GM20431 (cell line): ENCODE data around the gene ACAP1.

Source experiments
- in situ Hi-C: fragments of 300-500 bp; cut with MseI, MboI; formaldehyde crosslinking; loops from one replicate; pipeline ENCODE4 v1.15.0; 2020; ENCODE audit warnings: low sequenced_read_pairs; ENCODE audit not compliant: unreplicated experiment

The ACAP1 gene

DNA sequence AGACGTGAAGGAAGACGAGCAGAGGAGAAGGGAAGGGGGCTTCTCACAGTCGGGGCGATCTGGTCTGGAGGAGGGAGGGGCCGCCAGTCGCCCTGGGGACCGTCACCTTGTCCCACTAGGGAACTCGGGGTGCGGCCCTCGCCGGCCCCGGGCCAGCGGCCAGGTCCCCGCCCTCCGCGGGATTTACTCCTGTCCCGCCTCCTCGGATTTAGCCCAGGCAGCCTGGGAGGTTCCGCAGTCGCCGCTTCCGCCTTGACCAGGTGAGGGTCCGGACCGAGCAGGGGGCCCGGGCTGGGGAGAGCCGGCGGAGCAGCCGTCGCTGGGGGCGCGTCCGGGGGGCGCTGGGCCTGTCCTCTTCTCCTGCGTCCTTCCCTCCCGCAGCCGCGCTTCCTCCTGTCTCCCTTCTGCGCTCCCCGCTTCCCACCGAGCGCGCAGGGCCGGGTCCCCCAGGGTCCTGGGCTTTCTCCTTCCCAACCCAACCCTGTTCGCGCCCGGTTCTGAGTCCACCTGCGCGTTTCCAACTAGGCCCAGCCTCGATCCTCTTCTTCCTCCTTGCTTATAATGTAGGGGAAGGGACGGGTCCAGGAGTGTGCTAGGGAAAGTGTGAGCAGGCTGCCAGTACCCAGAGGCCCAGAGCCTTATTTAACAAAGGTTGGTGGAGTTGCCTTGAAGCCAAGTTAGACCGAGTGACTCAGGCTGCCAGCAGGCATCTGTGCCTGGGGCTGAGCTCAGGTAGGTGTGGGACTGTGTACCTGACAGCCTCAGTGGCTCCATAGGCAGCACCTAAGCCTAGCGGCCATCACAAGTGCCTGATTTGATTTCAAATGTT is 44.7 kb downstream of the ACAP1 start, which contains the start of gene TNK1:
Gene TNK1, plus strand, starts transcription at position 235 of the 829 bp plus-strand sequence. CDS start 1,838 bp downstream, outside the sequence.
- in situ Hi-C loops = no loop called here

DNA sequence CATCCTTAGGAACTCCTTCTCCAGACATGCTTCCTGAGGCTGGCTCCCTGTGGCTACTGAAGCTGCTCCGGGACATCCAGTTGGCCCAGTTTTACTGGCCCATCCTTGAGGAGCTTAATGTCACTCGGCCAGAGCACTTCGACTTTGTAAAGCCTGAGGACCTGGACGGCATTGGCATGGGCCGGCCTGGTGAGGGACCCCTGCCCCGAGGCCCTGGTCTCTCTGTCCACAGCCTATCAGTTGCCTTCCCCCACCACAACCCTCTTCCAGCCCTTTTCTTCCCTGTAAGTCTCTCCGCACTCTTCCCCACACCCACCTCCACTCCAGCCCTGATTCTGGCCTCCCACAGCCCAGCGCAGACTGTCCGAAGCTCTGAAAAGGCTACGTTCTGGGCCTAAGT is 46.6 kb downstream of the ACAP1 start:
- in situ Hi-C loops = no loop called here

DNA sequence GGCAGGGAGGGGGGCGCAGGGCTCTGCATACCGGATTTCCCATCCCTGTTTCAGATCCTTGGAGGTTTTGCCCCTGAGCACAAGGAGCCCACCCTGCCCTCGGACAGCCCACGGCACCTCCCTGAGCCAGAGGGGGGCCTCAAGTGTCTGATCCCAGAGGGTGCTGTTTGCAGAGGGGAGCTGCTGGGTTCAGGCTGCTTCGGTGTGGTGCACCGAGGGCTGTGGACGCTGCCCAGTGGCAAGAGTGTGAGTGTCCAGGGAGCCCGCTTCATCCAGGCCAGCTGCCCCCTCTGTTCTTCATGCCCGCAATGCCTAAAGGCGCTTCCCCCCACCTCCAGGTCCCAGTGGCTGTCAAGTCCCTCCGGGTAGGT is 47.0 kb downstream of the ACAP1 start:
- in situ Hi-C loops = no loop called here

DNA sequence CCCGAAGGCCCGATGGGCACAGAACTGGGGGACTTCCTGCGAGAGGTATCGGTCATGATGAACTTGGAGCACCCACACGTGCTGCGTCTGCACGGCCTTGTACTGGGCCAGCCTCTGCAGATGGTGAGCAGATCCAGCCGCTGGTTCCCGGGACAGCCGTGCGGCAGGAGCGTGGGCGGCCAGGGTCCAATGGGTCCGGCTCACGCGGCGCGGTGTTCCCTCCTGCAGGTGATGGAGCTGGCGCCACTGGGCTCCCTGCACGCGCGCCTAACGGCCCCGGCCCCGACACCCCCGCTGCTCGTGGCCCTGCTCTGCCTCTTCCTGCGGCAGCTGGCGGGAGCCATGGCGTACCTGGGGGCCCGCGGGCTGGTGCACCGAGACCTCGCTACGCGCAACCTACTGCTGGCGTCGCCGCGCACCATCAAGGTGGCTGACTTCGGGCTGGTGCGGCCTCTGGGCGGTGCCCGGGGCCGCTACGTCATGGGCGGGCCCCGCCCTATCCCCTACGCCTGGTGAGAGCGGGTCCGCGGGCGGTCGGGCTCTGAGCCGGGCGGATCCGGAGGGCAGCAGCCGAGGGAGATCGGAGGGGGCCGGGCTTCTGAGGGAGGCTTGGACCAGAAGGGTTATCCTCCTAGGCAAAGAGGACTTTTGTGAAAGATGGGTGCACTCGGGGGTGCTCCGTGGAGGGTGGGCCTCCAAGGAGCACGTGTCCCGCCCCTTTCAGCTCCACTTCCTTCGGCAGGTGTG is 47.6 kb downstream of the ACAP1 start:
- in situ Hi-C loops = no loop called here

DNA sequence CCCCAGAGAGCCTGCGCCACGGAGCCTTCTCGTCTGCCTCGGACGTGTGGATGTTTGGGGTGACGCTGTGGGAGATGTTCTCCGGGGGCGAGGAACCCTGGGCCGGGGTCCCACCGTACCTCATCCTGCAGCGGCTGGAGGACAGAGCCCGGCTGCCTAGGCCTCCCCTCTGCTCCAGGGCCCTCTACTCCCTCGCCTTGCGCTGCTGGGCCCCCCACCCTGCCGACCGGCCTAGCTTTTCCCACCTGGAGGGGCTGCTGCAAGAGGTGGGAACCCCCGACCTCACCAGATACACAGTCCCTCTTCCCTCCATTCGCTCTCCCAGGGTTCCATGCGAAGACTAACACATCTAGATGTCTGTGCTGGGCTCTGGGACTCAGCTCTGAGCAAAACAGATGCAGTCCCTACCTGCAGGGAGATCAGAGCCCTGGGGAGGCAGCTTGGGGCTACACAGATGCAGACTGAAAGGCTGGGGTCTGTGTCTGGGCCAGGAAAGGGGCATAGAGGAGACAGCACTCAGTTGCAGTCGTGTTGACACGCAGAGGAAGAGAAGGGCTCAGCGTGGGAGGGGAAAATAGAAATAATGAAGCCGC is 48.3 kb downstream of the ACAP1 start:
- in situ Hi-C loops = no loop called here

DNA sequence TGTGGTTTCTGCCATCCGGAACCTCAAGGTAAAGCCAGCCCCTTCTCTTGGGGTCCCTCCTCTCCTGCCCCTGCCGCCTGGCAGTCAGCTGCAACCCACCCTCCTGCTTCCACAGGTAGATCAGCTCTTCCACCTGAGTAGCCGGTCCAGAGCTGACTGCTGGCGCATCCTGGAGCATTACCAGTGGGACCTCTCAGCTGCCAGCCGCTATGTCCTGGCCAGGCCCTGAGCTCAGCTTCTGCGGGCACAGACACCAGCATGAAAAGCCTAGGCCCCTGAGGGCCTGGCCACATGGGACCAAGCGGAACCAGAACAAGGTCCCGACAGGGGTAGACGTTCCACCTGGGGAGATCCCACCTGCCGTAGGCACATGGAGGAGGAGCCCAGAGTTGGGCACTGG is 52.5 kb downstream of the ACAP1 start:
- in situ Hi-C loops = no loop called here

DNA sequence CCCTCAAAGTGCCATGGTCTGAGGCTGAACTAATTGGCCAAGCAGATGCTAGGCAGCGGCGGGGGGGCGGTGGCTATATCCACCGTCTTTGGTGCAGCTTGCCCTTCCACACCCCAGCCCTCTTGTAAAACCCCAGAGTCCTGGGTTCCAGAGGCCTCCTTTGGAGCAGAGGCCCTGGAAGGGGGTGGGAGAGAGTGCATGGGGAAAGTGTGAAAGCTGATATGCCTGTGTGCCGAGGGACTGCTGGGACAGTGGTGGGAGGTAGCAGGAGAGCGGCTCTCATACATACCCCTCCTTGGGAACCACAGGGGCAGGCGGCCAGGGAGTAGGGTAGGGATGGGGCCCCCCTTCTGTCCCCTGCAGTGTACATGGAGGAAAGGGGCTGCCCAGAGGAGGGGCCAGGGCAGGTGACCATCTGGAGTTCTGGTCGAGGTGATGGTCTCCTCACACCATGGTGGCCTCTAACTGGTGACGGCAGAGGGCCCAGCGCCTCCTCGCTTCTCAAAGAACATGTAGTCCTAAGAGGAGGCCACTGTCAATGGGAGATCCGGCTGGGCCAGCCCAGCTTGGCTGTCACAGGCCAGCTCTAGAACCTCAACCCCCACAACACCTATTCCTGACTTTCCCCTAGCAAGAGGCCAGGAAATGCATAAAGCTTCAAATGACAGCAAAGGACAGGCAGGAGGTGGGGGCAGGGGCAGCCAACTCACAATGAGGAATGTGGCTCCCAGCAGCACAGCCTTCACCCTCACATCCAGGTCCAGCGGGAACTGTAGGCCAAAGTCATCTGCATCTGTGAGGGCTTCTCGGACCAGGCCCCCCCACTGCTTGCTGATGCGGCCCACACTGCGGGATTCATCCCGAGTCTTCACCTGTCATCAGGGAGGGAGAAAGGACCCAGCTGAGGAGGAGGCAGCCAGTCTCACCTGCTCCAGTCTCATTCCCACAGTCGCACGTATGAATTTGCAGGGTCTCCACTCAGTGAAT is 53.9 kb downstream of the ACAP1 start:
- in situ Hi-C loops = no loop called here

DNA sequence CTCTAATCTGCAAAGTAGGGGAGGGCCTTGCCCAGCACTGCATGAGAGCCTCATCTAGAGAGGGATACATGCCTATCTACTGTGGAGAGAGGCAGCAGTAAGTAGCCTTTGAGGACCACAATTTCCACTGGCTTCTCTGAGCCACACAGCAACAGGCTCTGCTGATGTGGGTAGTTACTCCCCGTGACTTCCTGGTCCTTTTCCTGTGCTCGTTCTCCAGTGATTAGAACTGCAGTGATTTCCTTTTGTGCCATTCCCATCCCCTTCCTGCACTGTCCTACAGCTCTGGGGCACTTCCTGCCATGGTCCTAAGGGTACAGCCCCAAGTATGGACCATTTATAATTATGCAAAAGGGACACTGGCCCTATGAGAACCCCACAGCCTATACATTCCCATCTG is 55.0 kb downstream of the ACAP1 start:
- in situ Hi-C loops = no loop called here

DNA sequence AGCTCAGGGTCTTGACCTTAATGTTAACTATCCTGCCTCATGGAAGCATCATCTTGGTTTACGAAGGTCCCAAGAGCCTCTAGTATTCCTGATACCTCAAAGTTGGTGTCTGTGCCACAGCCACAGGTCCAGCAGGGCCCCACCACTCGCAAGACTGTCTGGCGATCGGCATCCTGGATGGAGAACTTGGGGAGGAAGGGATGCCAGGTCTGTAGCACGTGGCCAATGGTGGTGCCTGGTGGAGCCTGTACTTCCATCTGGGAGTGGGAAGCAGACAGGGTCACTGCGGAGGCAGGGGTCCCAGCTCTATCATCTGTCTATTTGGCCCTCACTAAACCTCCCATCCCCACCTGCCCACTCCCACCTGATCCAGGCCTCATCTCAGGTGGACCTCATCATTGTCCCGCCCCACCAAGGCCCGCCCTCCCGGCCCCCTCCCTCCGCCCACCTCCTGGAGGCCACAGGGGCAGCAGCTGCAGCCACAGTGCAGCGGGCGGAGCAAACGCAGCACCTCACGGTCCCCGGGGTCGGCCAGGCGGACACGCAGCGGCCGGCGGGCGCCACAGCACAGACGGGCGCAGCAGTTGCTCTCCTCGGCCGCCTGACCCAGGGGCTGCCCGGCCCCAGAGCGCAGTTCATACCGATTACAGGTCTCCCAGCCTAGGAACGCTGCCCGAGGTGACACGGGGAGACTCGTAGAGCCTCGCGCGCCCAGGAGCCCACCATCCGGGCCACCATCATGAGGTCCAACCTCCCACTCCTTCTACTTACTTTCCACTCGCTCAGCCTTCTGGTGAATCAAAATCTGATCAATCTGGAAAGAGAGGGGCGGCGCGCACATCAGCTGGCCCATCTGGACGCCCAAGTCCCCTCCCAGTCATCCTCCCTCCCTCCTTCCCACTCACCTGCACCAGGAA is 56.6 kb downstream of the ACAP1 start:
- in situ Hi-C loops = no loop called here

DNA sequence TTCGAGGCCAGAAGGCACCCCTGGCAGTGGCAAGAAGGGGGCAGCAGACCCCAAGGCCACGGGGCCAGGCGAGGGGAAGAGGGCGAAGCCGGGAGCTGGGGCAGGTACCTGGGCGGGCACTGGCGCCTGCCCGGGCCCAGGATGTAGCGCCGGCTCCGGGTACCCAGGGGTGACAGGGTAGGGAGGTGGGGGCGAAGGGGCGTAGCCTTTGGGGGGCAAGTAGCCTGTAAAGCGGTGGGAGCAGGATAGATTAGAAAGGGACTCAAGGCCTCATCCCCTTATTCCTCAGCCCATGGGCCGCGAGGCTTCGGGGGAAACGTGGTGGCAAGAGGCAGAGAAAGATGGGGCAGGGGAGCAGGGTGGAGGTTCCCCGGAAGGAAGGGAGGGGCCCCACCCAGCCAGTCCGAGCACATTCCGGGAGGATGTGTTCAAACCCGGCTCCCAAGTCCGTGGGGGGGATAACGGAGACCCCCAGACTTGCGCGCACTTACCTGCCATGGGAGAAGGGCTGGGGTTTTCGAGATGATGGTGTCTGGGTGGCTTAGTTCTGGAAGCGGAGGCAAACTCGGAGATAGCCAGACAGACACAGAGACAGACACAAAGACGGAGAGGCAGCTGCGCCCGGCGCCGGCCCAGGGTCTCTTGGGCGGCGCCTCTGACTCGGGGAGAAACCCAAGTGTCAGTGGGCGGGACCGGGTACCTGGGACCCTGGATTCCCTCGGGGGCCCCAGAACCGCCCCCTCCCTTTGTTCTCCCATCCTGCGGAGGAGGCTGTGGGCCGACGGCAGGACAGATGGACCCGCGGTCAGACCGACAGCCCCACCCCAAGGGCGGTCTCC is 57.5 kb downstream of the ACAP1 start:
- in situ Hi-C loops = no loop called here

DNA sequence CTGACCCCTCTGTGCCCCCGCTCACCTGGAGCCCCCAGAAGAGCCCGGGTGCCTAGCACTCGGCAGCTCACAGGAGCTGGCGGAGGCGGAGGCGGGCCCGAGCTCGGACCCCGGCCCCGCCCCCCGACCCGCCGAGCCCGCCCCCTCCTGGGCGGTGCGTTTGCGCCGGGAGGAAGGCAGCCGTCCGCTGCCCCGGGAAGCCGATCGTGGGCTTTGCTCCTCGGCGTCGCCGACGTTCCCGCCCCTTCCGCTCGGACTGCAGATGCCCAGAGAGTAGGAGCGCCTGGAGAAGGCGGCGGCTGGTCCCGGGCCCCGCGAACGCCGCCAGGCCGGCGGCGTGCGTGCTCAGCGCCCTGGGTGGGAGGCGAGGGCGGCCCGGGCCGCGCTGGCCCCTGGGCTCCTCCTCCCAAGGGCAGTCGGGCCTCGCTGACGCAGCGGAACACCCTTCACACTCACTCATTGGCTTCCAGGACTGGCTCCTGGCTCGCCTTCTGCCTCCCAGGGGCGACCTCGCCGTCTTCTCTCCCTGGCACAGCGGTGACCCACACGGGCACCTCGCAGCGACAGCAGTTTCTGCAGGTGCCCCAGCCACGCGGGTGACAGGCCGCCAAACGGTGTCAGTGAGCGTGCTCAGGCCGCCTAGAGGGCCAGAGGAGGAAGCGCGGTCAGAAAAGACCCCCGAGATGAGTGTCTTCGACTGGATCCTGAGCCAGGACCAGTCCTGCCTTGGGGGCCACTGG is 58.3 kb downstream of the ACAP1 start, which contains the start of gene PLSCR3:
Gene PLSCR3, minus strand, starts transcription at position 74 of the 740 bp plus-strand sequence. CDS start 415 bp downstream, outside the sequence.
- in situ Hi-C loops = no loop called here

DNA sequence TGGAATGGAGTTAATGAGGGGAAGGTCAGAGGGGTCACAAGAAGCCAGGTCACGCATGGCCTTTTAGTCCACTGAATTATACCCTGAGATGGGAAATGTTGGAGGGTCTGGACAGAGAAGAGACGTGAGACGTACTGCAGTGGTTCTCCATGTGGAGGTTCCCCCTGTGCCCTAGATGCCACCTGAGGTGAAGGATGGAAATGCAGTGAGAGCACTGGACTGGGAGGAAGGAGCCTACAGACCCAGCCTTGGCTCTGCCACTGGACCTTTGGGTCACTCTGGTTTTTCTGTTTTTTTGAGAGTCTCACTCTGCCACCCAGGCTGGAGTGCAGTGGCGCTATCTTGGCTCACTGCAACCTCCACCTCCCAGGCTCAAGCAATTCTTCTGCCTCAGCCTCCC is 59.8 kb downstream of the ACAP1 start:
- in situ Hi-C loops = no loop called here

DNA sequence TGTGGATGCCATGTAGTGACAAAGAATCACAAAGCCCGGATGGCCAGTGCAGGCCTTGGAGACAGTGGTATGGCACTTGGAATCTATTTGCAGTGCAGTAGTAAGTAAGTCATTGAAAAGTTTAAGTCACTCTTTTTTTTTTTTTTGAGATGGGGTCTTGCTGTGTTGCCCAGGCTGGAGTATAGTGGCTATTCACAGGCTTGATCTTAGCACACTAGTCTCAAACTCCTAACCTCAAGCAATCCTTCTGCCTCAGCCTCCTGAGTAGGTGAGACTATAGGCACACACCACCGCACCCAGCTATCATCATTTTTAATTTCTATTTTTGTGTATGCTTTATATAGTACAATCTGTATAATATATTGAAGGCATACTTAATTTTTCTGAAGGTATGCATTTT is 62.3 kb downstream of the ACAP1 start:
- in situ Hi-C loops = no loop called here
